Measurements from ENCODE around the gene ARL5C. TPM values are rescaled to one million over a fixed set of nuclear protein-coding genes. Genes with fewer than 3 reads are reported as not detected.

The ARL5C gene
- total RNA-seq, 1 donor from 2014 or later: not detected

GRCh38 chr17:39209317-39210092 lies 43.5 kb upstream of the ARL5C start:
- no peak overlapping the region for H3K4me3 Mint-ChIP-seq (ENCODE audit: low read depth)
- H3K9me3 Mint-ChIP-seq (ENCODE audit: low read depth): no peaks in the 10 kb centered on the region
- DNase-seq (ENCODE audit: low spot score, unreplicated experiment): no peak
- H3K4me1 Mint-ChIP-seq (ENCODE audit: low read depth): peaks cover 2% of the 10 kb centered on the region
- peaks cover 61% of the 10 kb centered on the region for H3K27me3 Mint-ChIP-seq
- no peak overlapping the region for H3K27ac Mint-ChIP-seq
- TF ChIP-seq, protein P1, sequence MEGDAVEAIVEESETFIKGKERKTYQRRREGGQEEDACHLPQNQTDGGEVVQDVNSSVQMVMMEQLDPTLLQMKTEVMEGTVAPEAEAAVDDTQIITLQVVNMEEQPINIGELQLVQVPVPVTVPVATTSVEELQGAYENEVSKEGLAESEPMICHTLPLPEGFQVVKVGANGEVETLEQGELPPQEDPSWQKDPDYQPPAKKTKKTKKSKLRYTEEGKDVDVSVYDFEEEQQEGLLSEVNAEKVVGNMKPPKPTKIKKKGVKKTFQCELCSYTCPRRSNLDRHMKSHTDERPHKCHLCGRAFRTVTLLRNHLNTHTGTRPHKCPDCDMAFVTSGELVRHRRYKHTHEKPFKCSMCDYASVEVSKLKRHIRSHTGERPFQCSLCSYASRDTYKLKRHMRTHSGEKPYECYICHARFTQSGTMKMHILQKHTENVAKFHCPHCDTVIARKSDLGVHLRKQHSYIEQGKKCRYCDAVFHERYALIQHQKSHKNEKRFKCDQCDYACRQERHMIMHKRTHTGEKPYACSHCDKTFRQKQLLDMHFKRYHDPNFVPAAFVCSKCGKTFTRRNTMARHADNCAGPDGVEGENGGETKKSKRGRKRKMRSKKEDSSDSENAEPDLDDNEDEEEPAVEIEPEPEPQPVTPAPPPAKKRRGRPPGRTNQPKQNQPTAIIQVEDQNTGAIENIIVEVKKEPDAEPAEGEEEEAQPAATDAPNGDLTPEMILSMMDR (IDR thresholded peaks at IDR 0.05; ENCODE audit: unreplicated experiment): no peak
- peaks cover 5% of the 10 kb centered on the region for H3K36me3 Mint-ChIP-seq (ENCODE audit: insufficient read depth)

DNA sequence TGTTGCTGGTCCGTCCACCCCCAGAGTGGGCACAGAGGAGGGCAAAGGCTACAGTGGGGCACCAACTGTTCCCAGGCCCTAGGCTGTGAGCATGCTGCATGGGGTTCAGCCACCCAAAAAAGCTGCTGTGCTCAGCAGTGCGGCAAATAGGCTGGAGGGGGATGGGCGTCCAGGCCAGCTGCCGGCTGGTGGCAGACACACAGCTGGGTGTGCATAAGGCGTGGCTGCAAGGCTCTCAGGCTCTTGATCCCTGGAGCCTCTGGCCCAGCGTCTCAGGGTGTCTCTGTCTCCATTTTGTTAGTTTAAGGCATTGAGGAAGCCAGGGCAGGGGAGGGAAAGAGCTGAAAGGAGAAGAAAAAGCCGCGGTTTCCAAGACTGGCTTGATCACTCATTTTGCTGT lies 42.9 kb upstream of the ARL5C start:
- peaks cover 56% of the 10 kb centered on the region for H3K27me3 Mint-ChIP-seq
- H3K9me3 Mint-ChIP-seq (ENCODE audit: low read depth): no peaks in the 10 kb centered on the region
- peaks cover 2% of the 10 kb centered on the region for H3K4me1 Mint-ChIP-seq (ENCODE audit: low read depth)
- no peak for DNase-seq (ENCODE audit: low spot score, unreplicated experiment)
- TF ChIP-seq, protein P1 (IDR thresholded peaks at IDR 0.05; ENCODE audit: unreplicated experiment): no peak
- H3K36me3 Mint-ChIP-seq (ENCODE audit: insufficient read depth): peaks cover 9% of the 10 kb centered on the region
- no peak overlapping the region for H3K4me3 Mint-ChIP-seq (ENCODE audit: low read depth)
- H3K27ac Mint-ChIP-seq: no peak overlapping the region

DNA sequence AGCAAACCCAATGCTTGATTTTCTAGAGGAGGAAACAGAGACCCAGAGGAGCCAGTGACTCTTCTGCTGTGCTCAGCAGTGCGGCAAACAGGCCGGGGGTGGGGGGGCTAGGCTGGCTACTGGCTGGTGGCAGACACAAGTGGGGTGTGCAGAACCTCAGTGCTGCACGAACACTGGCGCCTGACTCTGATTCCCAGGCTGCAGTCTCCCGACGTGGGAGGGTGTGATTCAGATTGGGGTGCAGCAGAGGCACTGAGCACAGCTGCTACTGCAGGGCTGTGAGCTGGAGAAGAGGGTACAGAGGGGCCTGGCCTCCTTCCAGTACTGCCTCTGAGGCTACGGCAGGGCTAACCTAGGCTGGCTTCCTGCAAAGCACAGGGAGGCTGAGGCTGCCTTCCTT lies 42.2 kb upstream of the ARL5C start:
- TF ChIP-seq, protein P1 (IDR thresholded peaks at IDR 0.05; ENCODE audit: unreplicated experiment): no peak
- no peaks in the 10 kb centered on the region for H3K9me3 Mint-ChIP-seq (ENCODE audit: low read depth)
- no peak overlapping the region for H3K4me3 Mint-ChIP-seq (ENCODE audit: low read depth)
- peaks cover 50% of the 10 kb centered on the region for H3K27me3 Mint-ChIP-seq
- peaks cover 13% of the 10 kb centered on the region for H3K36me3 Mint-ChIP-seq (ENCODE audit: insufficient read depth)
- no peak for DNase-seq (ENCODE audit: low spot score, unreplicated experiment)
- peaks cover 2% of the 10 kb centered on the region for H3K4me1 Mint-ChIP-seq (ENCODE audit: low read depth)
- no peak overlapping the region for H3K27ac Mint-ChIP-seq

DNA sequence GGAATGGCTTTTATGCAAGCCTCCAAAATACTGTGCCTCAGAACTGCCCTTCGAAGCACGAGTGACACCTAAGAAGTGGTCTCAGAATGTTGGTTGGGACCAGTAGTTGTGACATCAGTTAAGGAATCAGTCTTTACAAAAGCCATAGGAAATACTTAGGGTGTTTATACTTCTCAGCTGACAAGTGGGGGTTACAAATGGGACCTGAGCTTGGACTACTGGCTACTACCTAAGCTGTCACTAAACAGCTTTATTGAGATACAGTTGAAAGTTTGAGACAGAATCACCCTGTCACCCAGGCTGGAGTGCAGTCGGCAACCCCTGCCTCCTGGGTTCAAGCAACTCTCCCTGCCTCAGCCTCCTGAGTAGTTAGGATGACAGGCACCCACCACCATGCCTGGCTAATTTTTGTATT lies 39.2 kb upstream of the ARL5C start:
- H3K27ac Mint-ChIP-seq: no peak overlapping the region
- peaks cover 28% of the 10 kb centered on the region for H3K36me3 Mint-ChIP-seq (ENCODE audit: insufficient read depth)
- peaks cover 23% of the 10 kb centered on the region for H3K27me3 Mint-ChIP-seq
- H3K9me3 Mint-ChIP-seq (ENCODE audit: low read depth): no peaks in the 10 kb centered on the region
- TF ChIP-seq, protein P1 (IDR thresholded peaks at IDR 0.05; ENCODE audit: unreplicated experiment): no peak
- peaks cover 11% of the 10 kb centered on the region for H3K4me1 Mint-ChIP-seq (ENCODE audit: low read depth)
- no peak overlapping the region for H3K4me3 Mint-ChIP-seq (ENCODE audit: low read depth)
- DNase-seq (ENCODE audit: low spot score, unreplicated experiment): no peak

DNA sequence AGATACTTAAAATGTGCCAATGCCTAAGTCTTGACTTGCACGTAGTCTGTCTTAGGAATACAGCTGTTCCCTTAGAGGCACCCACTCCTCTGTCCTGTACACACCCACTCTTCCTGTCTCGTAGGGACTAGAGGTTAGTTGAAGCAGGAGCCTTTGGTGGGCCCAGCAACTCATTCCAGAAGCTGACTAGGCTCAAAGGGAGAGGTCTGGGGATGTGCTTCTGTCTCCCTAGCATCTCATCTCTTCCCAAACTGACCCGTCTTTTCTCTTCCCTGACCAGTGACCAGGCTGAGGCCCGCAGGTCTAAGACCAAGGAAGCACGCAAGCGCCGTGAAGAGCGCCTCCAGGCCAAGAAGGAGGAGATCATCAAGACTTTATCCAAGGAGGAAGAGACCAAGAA lies 38.3 kb upstream of the ARL5C start:
- DNase-seq (ENCODE audit: low spot score, unreplicated experiment): no peak
- Mint-ChIP-seq H3K27ac (no peak overlapping the region), H3K4me3 (ENCODE audit: low read depth) (no peak overlapping the region), H3K4me1 (ENCODE audit: low read depth) (peaks cover 16% of the 10 kb centered on the region), H3K36me3 (ENCODE audit: insufficient read depth) (peaks cover 28% of the 10 kb centered on the region), H3K9me3 (ENCODE audit: low read depth) (no peaks in the 10 kb centered on the region), H3K27me3 (peaks cover 18% of the 10 kb centered on the region)
- TF ChIP-seq, protein P1 (IDR thresholded peaks at IDR 0.05; ENCODE audit: unreplicated experiment): no peak

All from progenitor cell of endocrine pancreas (in vitro differentiated cells).